T-helper 1 cell treated with Interleukin-12 subunit alpha and Interleukin-12 subunit beta and Interleukin-4 antibody, amounts not matched to agents 30 ng/mL and 1 ng/mL, for 36 hours (primary cell): ENCODE results near the gene B4GALNT4. TPM values are rescaled to one million over a fixed set of nuclear protein-coding genes. Genes with fewer than 3 reads are reported as not detected.
"Not testable (repeated sequence)": the region's sequence is repeated elsewhere in the genome, so short reads cannot be mapped to it uniquely, and the experiment has no call there.

Source experiments
- intact Hi-C: fragments of 100-400 bp; cut with micrococcal nuclease; formaldehyde crosslinking; loops from one replicate; pipeline ENCODE4 v1.15.1; 2024
- total RNA-seq: library from RNA; stranded (reverse); gene quantifications from 2 replicates; pipeline ENCODE4 v1.2.3, GENCODE V29; 2022

Gene B4GALNT4
- total RNA-seq, 1 donor from 2014 or later, result 0.91 TPM

- intact Hi-C loops, result no loop called here
Measured at GRCh38 chr11:334264-334994, 34.9 kb upstream of the B4GALNT4 start.

GRCh38 chr11:335779-336658 lies 33.3 kb upstream of the B4GALNT4 start:
- intact Hi-C loops, result no loop called here

- intact Hi-C loops, result no loop called here
Measured at GRCh38 chr11:336659-337198, 32.6 kb upstream of the B4GALNT4 start.

- intact Hi-C loops, result no loop called here
Measured at GRCh38 chr11:337711-338110, 31.6 kb upstream of the B4GALNT4 start.

- intact Hi-C loops, result no loop called here
Measured at GRCh38 chr11:339963-340362, 29.3 kb upstream of the B4GALNT4 start.

GRCh38 chr11:340539-341512 lies 28.5 kb upstream of the B4GALNT4 start:
- intact Hi-C loops, result no loop called here

- intact Hi-C loops, result no loop called here
Measured at GRCh38 chr11:342328-342727, 27.0 kb upstream of the B4GALNT4 start.

GRCh38 chr11:344836-345578 lies 24.3 kb upstream of the B4GALNT4 start:
- intact Hi-C loops, result no loop called here

- intact Hi-C loops, result no loop called here
Measured at GRCh38 chr11:346529-346928, 22.8 kb upstream of the B4GALNT4 start.

GRCh38 chr11:349270-349954 lies 19.9 kb upstream of the B4GALNT4 start:
- intact Hi-C loops, result loop anchor here (2.0 kb wide), 1 partner anchor 25 kb away; no protein-coding TSS in a partner anchor

GRCh38 chr11:350033-350722 lies 19.1 kb upstream of the B4GALNT4 start:
- intact Hi-C loops, result not testable (repeated sequence)

- intact Hi-C loops, result no loop called here
Measured at GRCh38 chr11:350723-351255, 18.5 kb upstream of the B4GALNT4 start.

GRCh38 chr11:351411-351810 lies 17.9 kb upstream of the B4GALNT4 start:
- intact Hi-C loops, result no loop called here

- intact Hi-C loops, result no loop called here
Measured at GRCh38 chr11:352456-353031, 16.8 kb upstream of the B4GALNT4 start.

- intact Hi-C loops, result no loop called here
Measured at GRCh38 chr11:353179-353873, 16.0 kb upstream of the B4GALNT4 start.

- intact Hi-C loops, result loop anchor here (1.0 to 5.0 kb wide), 7 partner anchors 27 to 149 kb away; partner anchors contain the start of genes BET1L, PSMD13, RIC8A and SIRT3
Measured at GRCh38 chr11:355581-356458, 13.5 kb upstream of the B4GALNT4 start.

GRCh38 chr11:356610-357009 lies 12.7 kb upstream of the B4GALNT4 start:
- intact Hi-C loops, result loop anchor here (1.0 to 5.0 kb wide), 3 partner anchors 51 to 120 kb away; partner anchors contain the start of genes PSMD13 and SIRT3
